ENCODE data around the gene LRRC3. TPM values are rescaled to one million over a fixed set of nuclear protein-coding genes. Genes with fewer than 3 reads are reported as not detected.

LRRC3 gene
- total RNA-seq, 3 donors from 2014 or later (not counting 1 experiment from before 2014, with no cell fraction given) = 0.36 to 0.50 (median 0.38) TPM

GRCh38 chr21:44456214-44456914 lies 1.1 kb downstream of the LRRC3 start:
- Mint-ChIP-seq H3K27me3 (ENCODE audit: low read depth in 2 of 2) (peaks cover 12 to 13% of the 10 kb centered on the region in 2 donors), H3K4me1 (no peaks in the 10 kb centered on the region), H3K36me3 (no peaks in the 10 kb centered on the region), H3K4me3 (peak overlapping the region; percentile 85), H3K9me3 (peaks cover 0 to 8% of the 10 kb centered on the region in 2 donors), H3K27ac (no peak overlapping the region)
- H3K27ac ChIP-seq (ENCODE audit: low read length) = no peak overlapping the region
- intact Hi-C loops (cut with micrococcal nuclease) = no loop called here
- H3K9me3 ChIP-seq (ENCODE audit: control insufficient read depth, insufficient read depth, low read length) = peaks cover 3% of the 10 kb centered on the region
- no peaks in the 10 kb centered on the region for H3K27me3 ChIP-seq (ENCODE audit: control insufficient read depth, insufficient read depth, low read length)
- H3K4me3 ChIP-seq (ENCODE audit: low read length) = no peak overlapping the region
- H3K4me1 ChIP-seq (ENCODE audit: control insufficient read depth, insufficient read depth, low read length) = peaks cover 14% of the 10 kb centered on the region
- no peaks in the 10 kb centered on the region for H3K36me3 ChIP-seq (ENCODE audit: control insufficient read depth, insufficient read depth, low read length)
- DNase-seq = peak in 1 of 2 donors; percentile 9
- TF ChIP-seq, protein P1, sequence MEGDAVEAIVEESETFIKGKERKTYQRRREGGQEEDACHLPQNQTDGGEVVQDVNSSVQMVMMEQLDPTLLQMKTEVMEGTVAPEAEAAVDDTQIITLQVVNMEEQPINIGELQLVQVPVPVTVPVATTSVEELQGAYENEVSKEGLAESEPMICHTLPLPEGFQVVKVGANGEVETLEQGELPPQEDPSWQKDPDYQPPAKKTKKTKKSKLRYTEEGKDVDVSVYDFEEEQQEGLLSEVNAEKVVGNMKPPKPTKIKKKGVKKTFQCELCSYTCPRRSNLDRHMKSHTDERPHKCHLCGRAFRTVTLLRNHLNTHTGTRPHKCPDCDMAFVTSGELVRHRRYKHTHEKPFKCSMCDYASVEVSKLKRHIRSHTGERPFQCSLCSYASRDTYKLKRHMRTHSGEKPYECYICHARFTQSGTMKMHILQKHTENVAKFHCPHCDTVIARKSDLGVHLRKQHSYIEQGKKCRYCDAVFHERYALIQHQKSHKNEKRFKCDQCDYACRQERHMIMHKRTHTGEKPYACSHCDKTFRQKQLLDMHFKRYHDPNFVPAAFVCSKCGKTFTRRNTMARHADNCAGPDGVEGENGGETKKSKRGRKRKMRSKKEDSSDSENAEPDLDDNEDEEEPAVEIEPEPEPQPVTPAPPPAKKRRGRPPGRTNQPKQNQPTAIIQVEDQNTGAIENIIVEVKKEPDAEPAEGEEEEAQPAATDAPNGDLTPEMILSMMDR (IDR thresholded peaks at IDR 0.05) = no peak
- no peak for ATAC-seq
- 86% methylated on average over 35 of the region's 35 CpGs for WGBS (ENCODE audit: insufficient coverage)

DNA sequence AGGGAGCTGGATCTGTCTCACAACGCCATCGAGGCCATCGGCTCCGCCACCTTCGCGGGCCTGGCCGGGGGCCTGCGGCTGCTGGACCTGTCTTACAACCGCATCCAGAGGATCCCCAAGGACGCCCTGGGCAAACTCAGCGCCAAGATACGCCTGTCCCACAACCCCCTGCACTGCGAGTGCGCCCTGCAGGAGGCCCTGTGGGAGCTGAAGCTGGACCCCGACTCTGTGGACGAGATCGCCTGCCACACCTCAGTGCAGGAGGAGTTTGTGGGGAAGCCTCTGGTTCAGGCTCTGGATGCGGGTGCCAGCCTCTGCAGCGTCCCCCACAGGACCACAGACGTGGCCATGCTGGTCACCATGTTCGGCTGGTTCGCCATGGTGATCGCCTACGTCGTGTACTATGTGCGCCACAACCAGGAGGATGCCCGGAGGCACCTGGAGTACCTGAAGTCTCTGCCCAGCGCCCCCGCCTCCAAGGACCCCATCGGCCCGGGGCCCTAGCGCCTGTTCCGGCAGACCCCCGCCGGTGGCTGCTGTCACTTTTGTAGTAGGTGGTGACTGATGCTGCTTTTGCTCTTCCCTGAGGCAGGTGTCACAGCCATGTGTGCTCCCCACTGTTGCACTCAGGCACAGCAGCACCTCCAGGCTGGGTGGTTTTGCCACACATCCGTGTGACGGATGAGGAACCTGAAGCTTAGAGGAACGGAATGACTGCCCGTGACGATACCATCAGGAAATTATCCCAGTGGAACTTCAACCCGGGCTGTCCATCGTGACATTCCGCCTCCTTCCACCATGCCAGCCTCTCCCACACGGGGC lies 1.8 kb downstream of the LRRC3 start:
- ATAC-seq (no peak), DNase-seq (no peak)
- peaks cover 14% of the 10 kb centered on the region for H3K4me1 ChIP-seq (ENCODE audit: control insufficient read depth, insufficient read depth, low read length)
- Mint-ChIP-seq H3K9me3 (peaks cover 0 to 8% of the 10 kb centered on the region in 2 donors), H3K27me3 (ENCODE audit: low read depth in 2 of 2) (peaks cover 5 to 7% of the 10 kb centered on the region in 2 donors), H3K27ac (no peak overlapping the region), H3K4me1 (no peaks in the 10 kb centered on the region), H3K4me3 (peak overlapping the region; percentile 58), H3K36me3 (no peaks in the 10 kb centered on the region)
- TF ChIP-seq, protein P1 (IDR thresholded peaks at IDR 0.05) = no peak
- intact Hi-C loops (cut with micrococcal nuclease) = no loop called here
- no peaks in the 10 kb centered on the region for H3K27me3 ChIP-seq (ENCODE audit: control insufficient read depth, insufficient read depth, low read length)
- 95% methylated on average over 44 of the region's 44 CpGs for WGBS (ENCODE audit: insufficient coverage)
- H3K4me3 ChIP-seq (ENCODE audit: low read length) = no peak overlapping the region
- no peaks in the 10 kb centered on the region for H3K36me3 ChIP-seq (ENCODE audit: control insufficient read depth, insufficient read depth, low read length)
- no peak overlapping the region for H3K27ac ChIP-seq (ENCODE audit: low read length)
- peaks cover 3% of the 10 kb centered on the region for H3K9me3 ChIP-seq (ENCODE audit: control insufficient read depth, insufficient read depth, low read length)

DNA sequence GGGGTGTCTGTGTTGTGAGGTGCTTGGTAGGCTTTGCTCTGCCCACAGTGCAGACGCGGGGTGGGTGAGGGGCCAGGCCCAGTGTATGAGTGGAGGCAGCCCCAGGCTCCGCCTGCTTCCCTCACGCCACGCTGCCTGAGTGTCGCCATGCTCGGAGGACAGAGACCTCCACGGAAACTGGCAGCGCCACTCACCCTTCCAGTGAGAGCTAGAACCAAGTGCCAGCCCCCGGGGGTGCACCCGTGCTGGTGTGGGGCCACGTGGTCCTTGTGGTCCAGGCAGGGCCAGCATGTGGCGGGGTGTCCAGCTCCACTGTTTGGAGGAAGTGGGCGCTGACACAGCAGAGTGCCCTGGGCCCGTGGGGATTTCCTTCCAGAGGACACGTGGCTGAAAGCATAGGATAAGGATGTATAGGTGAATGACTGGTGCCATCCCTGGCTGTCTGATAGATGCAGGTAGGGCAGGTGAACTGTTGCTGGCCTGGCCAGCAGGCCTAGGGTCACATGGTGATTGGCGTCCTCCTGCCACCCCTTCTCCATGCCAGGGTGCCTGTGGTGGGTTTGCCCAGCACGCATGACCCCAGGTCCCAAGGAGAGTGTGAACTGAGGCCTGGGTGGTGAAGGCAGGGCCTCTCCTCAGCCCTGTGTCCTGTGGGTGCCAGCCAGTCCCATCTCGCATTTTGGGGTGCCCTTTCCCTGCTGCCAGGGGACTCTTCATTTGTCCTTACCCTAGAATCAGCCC lies 3.8 kb downstream of the LRRC3 start:
- no peak overlapping the region for H3K4me3 ChIP-seq (ENCODE audit: low read length)
- Mint-ChIP-seq H3K27ac (no peak overlapping the region), H3K36me3 (no peaks in the 10 kb centered on the region), H3K4me3 (no peak overlapping the region), H3K4me1 (no peaks in the 10 kb centered on the region), H3K9me3 (peaks cover 0 to 4% of the 10 kb centered on the region in 2 donors), H3K27me3 (ENCODE audit: low read depth in 2 of 2) (peaks cover 0 to 7% of the 10 kb centered on the region in 2 donors)
- no peak overlapping the region for H3K27ac ChIP-seq (ENCODE audit: low read length)
- ATAC-seq (no peak), DNase-seq (no peak)
- H3K9me3 ChIP-seq (ENCODE audit: control insufficient read depth, insufficient read depth, low read length) = peaks cover 2% of the 10 kb centered on the region
- no peaks in the 10 kb centered on the region for H3K36me3 ChIP-seq (ENCODE audit: control insufficient read depth, insufficient read depth, low read length)
- TF ChIP-seq, protein P1 (IDR thresholded peaks at IDR 0.05) = no peak
- no peaks in the 10 kb centered on the region for H3K27me3 ChIP-seq (ENCODE audit: control insufficient read depth, insufficient read depth, low read length)
- peaks cover 14% of the 10 kb centered on the region for H3K4me1 ChIP-seq (ENCODE audit: control insufficient read depth, insufficient read depth, low read length)
- intact Hi-C loops (cut with micrococcal nuclease) = no loop called here
- WGBS (ENCODE audit: insufficient coverage) = 82% methylated on average over 19 of the region's 19 CpGs

Measured in natural killer cell (primary cell).